GM12878 (cell line): Measurements from ENCODE around the gene GALC. TPM values are rescaled to one million over a fixed set of nuclear protein-coding genes. Genes with fewer than 3 reads are reported as not detected.

Source experiments
- ATAC-seq: fragments of 200-7000 bp; cut with Tn5 transposase; 3 replicates; pipeline ENCODE4 v1.9.1; 2020; ENCODE audit warnings: mild to moderate bottlenecking, moderate library complexity
- BruUV-seq: library from RNA; stranded (reverse); fragments of 400-500 nt; replicated peaks from 2 replicates; lab custom pipeline; 2021; lab: Mats Ljungman, UMichigan
- CTCF ChIA-PET: fragments of 300-600 bp; sonication (Branson Sonifier 250); formaldehyde crosslinking; extraction: SDS; loops from one replicate; lab custom pipeline; 2021; ENCODE audit warnings: inconsistent platforms; lab: Yijun Ruan, JAX
- POLR2A ChIA-PET: fragments of 350-600 bp; formaldehyde crosslinking; extraction: SDS; loops from one replicate; lab custom pipeline; 2021; ENCODE audit warnings: inconsistent platforms; lab: Charles Lee
- RAD21 ChIA-PET: fragments of 300-600 bp; sonication (Branson Sonifier 250); formaldehyde crosslinking; loops from one replicate; lab custom pipeline; 2023; ENCODE audit warnings: antibody characterized with exemption; ENCODE audit not compliant: unreplicated experiment; lab: Charles Lee
- SMC1A ChIA-PET: fragments of 300-600 bp; sonication (Branson Sonifier 250); formaldehyde crosslinking; loops from one replicate; lab custom pipeline; 2023; ENCODE audit not compliant: unreplicated experiment, uncharacterized antibody; lab: Charles Lee
- DNase-seq: peaks from one replicate; pipeline ENCODE4 v3.0.0-alpha.2; 2011; ENCODE audit warnings: low read depth, low spot score
- FAIRE-seq: peaks from 3 replicates; lab custom pipeline; 2011; peaks lifted over from hg19 to GRCh38; lab: Jason Lieb, UNC
- H2AFZ ChIP-seq: 2 replicates; pipeline ENCODE4 v1.6.0; 2011; ENCODE audit warnings: low read depth, low read length, control low read depth; ENCODE audit not compliant: control insufficient read depth
- H3K27ac ChIP-seq: 2 replicates; pipeline ENCODE4 v1.5.1; 2011; ENCODE audit warnings: control low read depth; ENCODE audit not compliant: control insufficient read depth, insufficient read depth
- H3K27me3 ChIP-seq, 2 experiments: replicated peaks in 1 of 2; 2 replicates each; pipeline versions ENCODE4 v1.6.0 to v1.6.1; 2011; ENCODE audit warnings: low read length in 1 of 2; ENCODE audit not compliant: control insufficient read depth in 2 of 2, insufficient read depth in 2 of 2
- H3K36me3 ChIP-seq, 2 experiments: 2 replicates each; pipeline ENCODE4 v1.5.1; 2011; ENCODE audit warnings: low read length in 1 of 2; ENCODE audit not compliant: control insufficient read depth in 2 of 2, insufficient read depth in 2 of 2
- H3K4me1 ChIP-seq: 2 replicates; pipeline ENCODE4 v1.6.1; 2011; ENCODE audit warnings: mild to moderate bottlenecking, low read length, moderate library complexity, mixed read lengths; ENCODE audit not compliant: control insufficient read depth, insufficient read depth
- H3K4me2 ChIP-seq: 2 replicates; pipeline ENCODE4 v1.6.0; 2011; ENCODE audit warnings: control low read depth; ENCODE audit not compliant: control insufficient read depth, insufficient read depth
- H3K4me3 ChIP-seq: fragments of 200-600 bp; sonication (generic); 2 replicates; pipeline ENCODE4 v1.5.1; 2016
- H3K79me2 ChIP-seq: 2 replicates; pipeline ENCODE4 v1.6.0; 2011; ENCODE audit warnings: low read length; ENCODE audit not compliant: control insufficient read depth, insufficient read depth
- H3K9ac ChIP-seq: 2 replicates; pipeline ENCODE4 v1.8.0; 2011; ENCODE audit warnings: low read length, control low read depth, mixed read lengths; ENCODE audit not compliant: control insufficient read depth, insufficient read depth
- H3K9me3 ChIP-seq: replicated peaks from 3 replicates; pipeline ENCODE4 v1.5.1; 2011; ENCODE audit warnings: mild to moderate bottlenecking, low read length; ENCODE audit not compliant: control insufficient read depth, insufficient read depth
- H4K20me1 ChIP-seq: 2 replicates; pipeline ENCODE4 v1.6.0; 2011; ENCODE audit not compliant: control insufficient read depth, insufficient read depth
- ATF3 ChIP-seq: IDR thresholded peaks from 2 replicates; pipeline ENCODE4 v1.6.1; 2011; ENCODE audit warnings: low read depth, mild to moderate bottlenecking, low read length, moderate library complexity, borderline replicate concordance; ENCODE audit errors: extremely low read depth
- ATF7 ChIP-seq: fragments of 450-650 bp; IDR thresholded peaks from 2 replicates; pipeline ENCODE4 v1.6.1; 2016; ENCODE audit warnings: low read depth, mild to moderate bottlenecking
- CHD2 ChIP-seq: IDR thresholded peaks from 2 replicates; pipeline ENCODE4 v1.6.1; 2011; ENCODE audit warnings: low read depth, low read length, improper control_type of control experiment, borderline replicate concordance
- EP300 ChIP-seq, 2 experiments: fragments of 150-350 bp in 1 of 2; IDR thresholded peaks; 2 replicates each; pipeline ENCODE4 v1.6.1; 2011 to 2012; ENCODE audit warnings: low read depth in 2 of 2, low read length in 2 of 2, borderline replicate concordance in 1 of 2, improper control_type of control experiment in 1 of 2, inconsistent platforms in 1 of 2; ENCODE audit not compliant: control insufficient read depth in 1 of 2
- EZH2 ChIP-seq: IDR thresholded peaks from 2 replicates; pipeline ENCODE4 v1.6.1; 2012; ENCODE audit warnings: low read depth, mild to moderate bottlenecking, control low read depth, inconsistent platforms, low read length, borderline replicate concordance; ENCODE audit not compliant: control insufficient read depth
- HDAC2 ChIP-seq: fragments of 200-600 bp; sonication (generic); IDR thresholded peaks from 2 replicates; pipeline ENCODE4 v1.6.1; 2017
- HDAC6 ChIP-seq: fragments of 200-600 bp; sonication (generic); IDR thresholded peaks from one replicate; pipeline ENCODE4 v1.8.0; 2017; ENCODE audit warnings: antibody characterized with exemption; ENCODE audit not compliant: unreplicated experiment
- JUND ChIP-seq: IDR thresholded peaks from 2 replicates; pipeline ENCODE4 v1.6.1; 2012; ENCODE audit warnings: low read depth, mild to moderate bottlenecking, low read length, improper control_type of control experiment, moderate library complexity
- POU2F2 ChIP-seq: IDR thresholded peaks from 3 replicates; pipeline ENCODE4 v1.6.1; 2011; ENCODE audit warnings: low read depth, mild to moderate bottlenecking, low read length, borderline replicate concordance
- RUNX3 ChIP-seq: IDR thresholded peaks from 2 replicates; pipeline ENCODE4 v1.6.1; 2012; ENCODE audit warnings: low read length, inconsistent platforms
- SMC3 ChIP-seq: IDR thresholded peaks from 2 replicates; pipeline ENCODE4 v1.6.1; 2011; ENCODE audit warnings: low read length, improper control_type of control experiment, borderline replicate concordance
- ZNF622 ChIP-seq: fragments of 450-650 bp; IDR thresholded peaks from 2 replicates; pipeline ENCODE4 v1.6.1; 2017; ENCODE audit warnings: mild to moderate bottlenecking, inconsistent platforms
- ZSCAN29 ChIP-seq: fragments of 450-650 bp; IDR thresholded peaks from 2 replicates; pipeline ENCODE4 v1.6.1; 2017; ENCODE audit warnings: mild to moderate bottlenecking, moderate library complexity
- WGBS: methylation state at CpG from one replicate; pipeline ENCODE4 v1.1.6; 2016; ENCODE audit warnings: low lambda C conversion rate; ENCODE audit not compliant: insufficient replicate concordance, insufficient coverage; ENCODE audit errors: missing lambda C conversion rate; 5-methylcytosine and 5-hydroxymethylcytosine counted together
- in situ Hi-C: fragments of 300-500 bp; cut with MboI; formaldehyde crosslinking; loops from 9 replicates; pipeline ENCODE4 v1.14.3; 2018; ENCODE audit warnings: mixed read lengths
- intact Hi-C: fragments of 100-400 bp; cut with micrococcal nuclease; formaldehyde crosslinking; loops from one replicate; pipeline ENCODE4 v1.14.2; 2022; ENCODE audit not compliant: unreplicated experiment
- polyA plus RNA-seq, 11 experiments: library from polyadenylated mRNA; depleted of rRNA in 4 of 11; unstranded in 6 of 11; stranded (reverse) in 5 of 11; fragments of >200 nt; fragmentation: Nextera tagmentation in 4 of 11; fragmentation: Illumina TruSeq in 1 of 11; extraction: Ambion mirVana in 4 of 11; extraction: Trizol in 1 of 11; gene quantifications; 1 replicate in 1 of 11; 2 replicates in 10 of 11; pipeline versions ENCODE4 v1.2.1 to v1.2.3, GENCODE V29; 2011 to 2016; ENCODE audit warnings: inconsistent platforms in 2 of 11, missing spikeins in 2 of 11, low read depth in 1 of 11
- total RNA-seq, 4 experiments: library from RNA; depleted of rRNA in 3 of 4; stranded (reverse); fragments of >200 nt in 3 of 4; fragmentation: Illumina TruSeq in 1 of 4; extraction: Trizol in 1 of 4; gene quantifications; 2 replicates each; pipeline versions ENCODE4 v1.2.1 to v1.2.3, GENCODE V29; 2013 to 2021
- TF ChIP-seq, protein P1 (sequence below): IDR thresholded peaks from 2 replicates; pipeline ENCODE4 v1.6.1; 2011; ENCODE audit warnings: mild to moderate bottlenecking, low read depth, low read length, moderate library complexity; ENCODE audit not compliant: insufficient replicate concordance
- TF ChIP-seq, protein P2 (sequence below): fragments of 450-650 bp; IDR thresholded peaks from 2 replicates; pipeline ENCODE4 v1.6.1; 2017; ENCODE audit warnings: mild to moderate bottlenecking, moderate library complexity

GALC gene
- total and polyA plus RNA-seq, 10 of the 15 experiments (the other 5 are each of a cell fraction or from before 2014, with no cell fraction given) = 1.3 to 14.0 (median 4.5) TPM

DNA sequence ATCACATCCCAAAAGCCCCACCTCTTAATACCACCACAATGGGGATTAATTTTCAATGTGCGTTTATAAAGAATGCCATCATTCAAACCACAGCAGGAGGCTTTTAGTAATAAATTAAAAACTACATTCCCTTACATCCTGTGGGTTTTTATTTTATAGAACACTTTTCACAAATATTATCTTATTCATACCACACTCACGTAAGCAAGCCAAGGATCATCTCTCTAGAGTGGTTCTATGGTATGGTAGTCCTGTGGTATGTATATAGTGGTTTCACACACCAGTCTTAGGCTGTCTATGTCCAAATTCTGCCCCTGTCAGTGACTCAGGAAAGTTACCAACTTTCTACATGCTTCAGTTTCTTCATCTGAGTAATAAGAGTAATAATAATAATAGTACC, 100.2 kb downstream of the GALC start:
- in situ Hi-C loops (no loop called here), intact Hi-C loops (no loop called here)
- Histone ChIP-seq H3K27me3 (no peaks in the 10 kb centered on the region), H3K4me1 (no peaks in the 10 kb centered on the region), H3K9ac (no peak overlapping the region), H2AFZ (no peak overlapping the region), H3K79me2 (no peaks in the 10 kb centered on the region), H3K9me3 (no peaks in the 10 kb centered on the region), H3K27ac (no peak overlapping the region), H4K20me1 (no peaks in the 10 kb centered on the region), H3K4me3 (no peak overlapping the region), H3K4me2 (no peak overlapping the region), H3K36me3 (no peaks in the 10 kb centered on the region)
- DNase-seq (no peak), FAIRE-seq (no peak), ATAC-seq (no peak)
- no TSS peak for BruUV-seq
- ChIA-PET POLR2A (no interaction called here), CTCF (interaction anchor here (8.3 kb wide), 1 partner anchor 147 kb away, joined by 119 read pairs; no protein-coding TSS in a partner anchor), RAD21 (no interaction called here), SMC1A (no interaction called here)
- WGBS = 21% methylated on average over 2 of the region's 2 CpGs
- no peak for TF ChIP-seq HDAC6
- no peak for TF ChIP-seq ZSCAN29
- no peak for TF ChIP-seq JUND
- TF ChIP-seq, protein P1, sequence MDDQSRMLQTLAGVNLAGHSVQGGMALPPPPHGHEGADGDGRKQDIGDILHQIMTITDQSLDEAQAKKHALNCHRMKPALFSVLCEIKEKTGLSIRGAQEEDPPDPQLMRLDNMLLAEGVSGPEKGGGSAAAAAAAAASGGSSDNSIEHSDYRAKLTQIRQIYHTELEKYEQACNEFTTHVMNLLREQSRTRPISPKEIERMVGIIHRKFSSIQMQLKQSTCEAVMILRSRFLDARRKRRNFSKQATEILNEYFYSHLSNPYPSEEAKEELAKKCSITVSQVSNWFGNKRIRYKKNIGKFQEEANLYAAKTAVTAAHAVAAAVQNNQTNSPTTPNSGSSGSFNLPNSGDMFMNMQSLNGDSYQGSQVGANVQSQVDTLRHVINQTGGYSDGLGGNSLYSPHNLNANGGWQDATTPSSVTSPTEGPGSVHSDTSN = no peak
- TF ChIP-seq ATF7 = no peak
- no peak for TF ChIP-seq SMC3
- no peak for TF ChIP-seq HDAC2
- TF ChIP-seq EZH2 = no peak
- no peak for TF ChIP-seq EP300 (IDR thresholded peaks at IDR 0.05; ENCODE audit: borderline replicate concordance in 1 of 2, control insufficient read depth in 1 of 2, low read depth in 2 of 2, low read length in 2 of 2)
- no peak for TF ChIP-seq RUNX3
- TF ChIP-seq CHD2 = no peak
- TF ChIP-seq, protein P2, sequence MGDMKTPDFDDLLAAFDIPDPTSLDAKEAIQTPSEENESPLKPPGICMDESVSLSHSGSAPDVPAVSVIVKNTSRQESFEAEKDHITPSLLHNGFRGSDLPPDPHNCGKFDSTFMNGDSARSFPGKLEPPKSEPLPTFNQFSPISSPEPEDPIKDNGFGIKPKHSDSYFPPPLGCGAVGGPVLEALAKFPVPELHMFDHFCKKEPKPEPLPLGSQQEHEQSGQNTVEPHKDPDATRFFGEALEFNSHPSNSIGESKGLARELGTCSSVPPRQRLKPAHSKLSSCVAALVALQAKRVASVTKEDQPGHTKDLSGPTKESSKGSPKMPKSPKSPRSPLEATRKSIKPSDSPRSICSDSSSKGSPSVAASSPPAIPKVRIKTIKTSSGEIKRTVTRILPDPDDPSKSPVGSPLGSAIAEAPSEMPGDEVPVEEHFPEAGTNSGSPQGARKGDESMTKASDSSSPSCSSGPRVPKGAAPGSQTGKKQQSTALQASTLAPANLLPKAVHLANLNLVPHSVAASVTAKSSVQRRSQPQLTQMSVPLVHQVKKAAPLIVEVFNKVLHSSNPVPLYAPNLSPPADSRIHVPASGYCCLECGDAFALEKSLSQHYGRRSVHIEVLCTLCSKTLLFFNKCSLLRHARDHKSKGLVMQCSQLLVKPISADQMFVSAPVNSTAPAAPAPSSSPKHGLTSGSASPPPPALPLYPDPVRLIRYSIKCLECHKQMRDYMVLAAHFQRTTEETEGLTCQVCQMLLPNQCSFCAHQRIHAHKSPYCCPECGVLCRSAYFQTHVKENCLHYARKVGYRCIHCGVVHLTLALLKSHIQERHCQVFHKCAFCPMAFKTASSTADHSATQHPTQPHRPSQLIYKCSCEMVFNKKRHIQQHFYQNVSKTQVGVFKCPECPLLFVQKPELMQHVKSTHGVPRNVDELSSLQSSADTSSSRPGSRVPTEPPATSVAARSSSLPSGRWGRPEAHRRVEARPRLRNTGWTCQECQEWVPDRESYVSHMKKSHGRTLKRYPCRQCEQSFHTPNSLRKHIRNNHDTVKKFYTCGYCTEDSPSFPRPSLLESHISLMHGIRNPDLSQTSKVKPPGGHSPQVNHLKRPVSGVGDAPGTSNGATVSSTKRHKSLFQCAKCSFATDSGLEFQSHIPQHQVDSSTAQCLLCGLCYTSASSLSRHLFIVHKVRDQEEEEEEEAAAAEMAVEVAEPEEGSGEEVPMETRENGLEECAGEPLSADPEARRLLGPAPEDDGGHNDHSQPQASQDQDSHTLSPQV = no peak
- no peak for TF ChIP-seq POU2F2
- TF ChIP-seq ZNF622 = no peak
- no peak for TF ChIP-seq ATF3
